ENCODE results near the gene KCNQ5.

GRCh38 chr6:72711731-72712130 lies 89.9 kb downstream of the KCNQ5 start:
- TF ChIP-seq CTCF (IDR thresholded peaks at IDR 0.05): no peak
- no peak for TF ChIP-seq POLR2A (IDR thresholded peaks at IDR 0.05)
